Measurements from ENCODE around the gene CYP24A1. TPM values are rescaled to one million over a fixed set of nuclear protein-coding genes. Genes with fewer than 3 reads are reported as not detected.

CYP24A1 gene
- total and polyA plus RNA-seq, 2 donors (not counting 3 experiments of a cell fraction or from before 2014, with no cell fraction given), result not detected

- intact Hi-C loops (cut with micrococcal nuclease) (no loop called here), dilution Hi-C loops (cut with MboI; ENCODE audit: extremely low pct_ligation_motif_present, low sequenced_read_pairs) (no loop called here)
- Histone ChIP-seq H3K27me3 (ENCODE audit: control insufficient read depth in 2 of 2, insufficient read depth in 2 of 2, low read length in 2 of 2) (no peaks in the 10 kb centered on the region), H3K9me3 (replicated peaks; ENCODE audit: control insufficient read depth, insufficient read depth, low read length) (no peaks in the 10 kb centered on the region), H3K36me3 (ENCODE audit: control insufficient read depth in 2 of 2, extremely low read depth in 1 of 2, insufficient read depth in 2 of 2, low read length in 2 of 2) (no peaks in the 10 kb centered on the region), H3K9me1 (replicated peaks; ENCODE audit: control insufficient read depth, extremely low read depth, insufficient read depth, low read length) (no peaks in the 10 kb centered on the region), H3K9ac (replicated peaks; ENCODE audit: extremely low read depth, insufficient read depth, low read length) (no peak overlapping the region), H3K4me1 (ENCODE audit: control insufficient read depth, extremely low read depth, insufficient read depth, low read length) (no peaks in the 10 kb centered on the region), H3K4me3 (replicated peaks in 1 of 3; ENCODE audit: insufficient read depth in 1 of 3, low read depth in 1 of 3, low read length in 3 of 3) (no peak overlapping the region), H3K79me2 (ENCODE audit: control insufficient read depth, insufficient read depth, low read length) (no peaks in the 10 kb centered on the region), H3K4me2 (ENCODE audit: insufficient read depth, low read length) (no peak overlapping the region), H2AFZ (ENCODE audit: low read depth, low read length) (no peak overlapping the region), H3K27ac (ENCODE audit: insufficient read depth, low read depth, low read length) (no peak overlapping the region), H4K20me1 (replicated peaks; ENCODE audit: control insufficient read depth, extremely low read depth, insufficient read depth, low read length) (no peaks in the 10 kb centered on the region)
- BruUV-seq (replicated peaks), result no TSS peak
- ChIA-PET CTCF (interaction anchor here (0.6 to 1.5 kb wide), 2 partner anchors 13 to 83 kb away, joined by 3 to 4 read pairs; no protein-coding TSS in a partner anchor), POLR2A (no interaction called here)
- TF ChIP-seq EZH2 (IDR thresholded peaks at IDR 0.05; ENCODE audit: borderline replicate concordance, low read depth, low read length, severe bottlenecking) (no peak), CTCF (IDR thresholded peaks at IDR 0.05; ENCODE audit: extremely low read depth in 1 of 2, insufficient read depth in 1 of 2, low read depth in 1 of 2, low read length in 2 of 2) (no peak), JUN (IDR thresholded peaks at IDR 0.05; ENCODE audit: borderline replicate concordance, insufficient read depth, insufficient read length, low read depth) (no peak), FOS (IDR thresholded peaks at IDR 0.05; ENCODE audit: borderline replicate concordance, insufficient read depth, low read length) (no peak), GATA2 (IDR thresholded peaks at IDR 0.05; ENCODE audit: insufficient read depth, insufficient read length, low read depth, low read length) (no peak)
- FAIRE-seq (no peak), DNase-seq (ENCODE audit: low read depth, low spot score) (no peak)
These were observed 57.1 kb downstream of the CYP24A1 start for GRCh38 chr20:54116550-54117235.
